Measurements from ENCODE around the gene ADRM1. TPM values are rescaled to one million over a fixed set of nuclear protein-coding genes. Genes with fewer than 3 reads are reported as not detected.

The ADRM1 gene
- total and polyA plus RNA-seq, 2 donors from 2014 or later: 64.4 to 79.4 TPM

DNA sequence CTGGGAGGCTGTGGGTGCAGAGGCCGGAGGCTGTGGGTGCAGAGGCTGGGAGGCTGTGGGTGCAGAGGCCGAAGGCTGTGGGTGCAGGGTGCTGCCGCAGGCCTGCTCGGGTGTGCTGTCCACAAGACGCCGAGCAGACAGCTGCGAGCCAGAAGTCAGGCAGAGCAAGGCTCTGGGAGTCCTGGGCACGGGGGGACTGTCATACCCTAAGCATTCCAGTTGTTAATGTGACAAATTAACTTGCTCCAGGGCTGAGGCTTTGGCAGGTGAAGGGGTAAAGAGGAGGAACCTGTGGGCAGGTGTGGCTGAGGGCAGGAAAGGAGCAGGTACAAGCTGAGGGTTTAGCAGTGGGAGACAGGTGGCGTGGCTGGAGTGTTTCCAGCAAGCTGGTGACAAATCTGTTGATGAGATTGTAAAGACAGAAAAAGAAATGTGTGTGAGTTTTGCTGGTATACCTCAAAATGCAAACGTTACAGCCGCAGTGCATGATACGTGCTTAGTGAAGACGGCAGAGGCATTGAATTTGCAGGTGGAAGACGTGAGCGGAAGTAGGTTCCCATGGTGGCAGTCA lies 14.2 kb upstream of the ADRM1 start:
- no peaks in the 10 kb centered on the region for H3K27me3 ChIP-seq (ENCODE audit: control insufficient read depth, insufficient read depth, low read length)
- no peaks in the 10 kb centered on the region for H3K9me3 ChIP-seq (ENCODE audit: control insufficient read depth in 2 of 3, insufficient read depth in 1 of 3, low read length in 3 of 3)
- no peak overlapping the region for H3K9ac ChIP-seq (ENCODE audit: low read length in 3 of 3)
- DNase-seq: peak in 1 of 5 donors; percentile 43
- H3K4me1 ChIP-seq (ENCODE audit: control insufficient read depth in 2 of 3, insufficient read depth in 2 of 3, low read depth in 1 of 3, low read length in 3 of 3): no peaks in the 10 kb centered on the region
- intact Hi-C loops (cut with DNase I): no loop called here
- FAIRE-seq: no peak
- no peak overlapping the region for H3K27ac ChIP-seq (ENCODE audit: low read depth in 2 of 2, low read length in 2 of 2)
- H3K36me3 ChIP-seq (ENCODE audit: control insufficient read depth in 2 of 3, insufficient read depth in 3 of 3, low read length in 3 of 3): peaks cover 0 to 35% (median 14%) of the 10 kb centered on the region in 3 donors
- no peak overlapping the region for H3K4me3 ChIP-seq (ENCODE audit: low read length in 3 of 3)
- no peak for TF ChIP-seq CTCF (IDR thresholded peaks at IDR 0.05; ENCODE audit: borderline replicate concordance, extremely low read depth, insufficient read depth)

DNA sequence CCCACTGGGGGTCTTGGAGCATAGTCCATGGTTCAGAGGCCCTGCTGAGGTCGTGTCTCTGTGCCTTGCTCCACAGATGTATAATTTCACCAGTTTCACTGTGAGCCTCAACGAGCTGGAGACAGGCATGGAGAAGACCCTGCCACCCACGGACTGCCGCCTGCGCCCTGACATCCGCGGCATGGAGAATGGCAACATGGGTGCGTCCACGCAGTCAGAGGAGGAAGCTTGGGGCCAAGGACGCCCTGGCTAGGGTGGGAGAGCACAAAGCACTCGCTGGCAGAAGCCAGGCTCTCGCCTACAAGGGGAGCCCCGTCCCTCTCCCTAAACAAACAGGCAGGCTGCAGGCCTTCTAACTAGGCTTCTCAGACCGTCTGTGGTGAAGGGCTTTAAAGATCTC lies 13.7 kb upstream of the ADRM1 start:
- H3K4me1 ChIP-seq (ENCODE audit: control insufficient read depth in 2 of 3, insufficient read depth in 2 of 3, low read depth in 1 of 3, low read length in 3 of 3): no peaks in the 10 kb centered on the region
- H3K27me3 ChIP-seq (ENCODE audit: control insufficient read depth, insufficient read depth, low read length): no peaks in the 10 kb centered on the region
- H3K9me3 ChIP-seq (ENCODE audit: control insufficient read depth in 2 of 3, insufficient read depth in 1 of 3, low read length in 3 of 3): no peaks in the 10 kb centered on the region
- H3K4me3 ChIP-seq (ENCODE audit: low read length in 3 of 3): no peak overlapping the region
- H3K36me3 ChIP-seq (ENCODE audit: control insufficient read depth in 2 of 3, insufficient read depth in 3 of 3, low read length in 3 of 3): peaks cover 0 to 40% (median 19%) of the 10 kb centered on the region in 3 donors
- intact Hi-C loops (cut with DNase I): no loop called here
- DNase-seq (no peak), FAIRE-seq (no peak)
- no peak overlapping the region for H3K27ac ChIP-seq (ENCODE audit: low read depth in 2 of 2, low read length in 2 of 2)
- H3K9ac ChIP-seq (ENCODE audit: low read length in 3 of 3): no peak overlapping the region
- no peak for TF ChIP-seq CTCF (IDR thresholded peaks at IDR 0.05; ENCODE audit: borderline replicate concordance, extremely low read depth, insufficient read depth)

DNA sequence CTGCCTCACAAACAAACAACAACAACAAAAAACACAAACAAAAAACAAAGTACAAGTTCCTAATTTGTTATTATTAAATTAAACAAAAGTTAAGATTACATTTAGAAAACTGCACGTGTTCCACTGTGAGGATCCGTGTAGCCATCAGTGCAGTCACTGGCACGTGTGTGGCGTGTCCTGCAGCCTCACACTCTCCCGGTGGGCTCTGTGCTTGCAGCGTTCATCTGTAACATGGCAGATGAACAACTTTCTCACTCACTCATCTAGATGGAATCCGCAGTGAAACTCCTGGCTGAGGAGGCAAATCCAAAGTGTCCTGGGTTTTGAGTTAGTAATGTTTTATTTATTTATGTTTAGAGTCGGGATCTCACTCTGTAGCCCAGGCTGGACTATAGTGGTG lies 12.9 kb upstream of the ADRM1 start:
- FAIRE-seq: no peak
- H3K9me3 ChIP-seq (ENCODE audit: control insufficient read depth in 2 of 3, insufficient read depth in 1 of 3, low read length in 3 of 3): no peaks in the 10 kb centered on the region
- intact Hi-C loops (cut with DNase I): no loop called here

More for the DNA sequence above, 12.9 kb upstream of the ADRM1 start:
- no peak overlapping the region for H3K4me3 ChIP-seq (ENCODE audit: low read length in 3 of 3)
- no peak overlapping the region for H3K9ac ChIP-seq (ENCODE audit: low read length in 3 of 3)
- no peaks in the 10 kb centered on the region for H3K27me3 ChIP-seq (ENCODE audit: control insufficient read depth, insufficient read depth, low read length)
- no peaks in the 10 kb centered on the region for H3K4me1 ChIP-seq (ENCODE audit: control insufficient read depth in 2 of 3, insufficient read depth in 2 of 3, low read depth in 1 of 3, low read length in 3 of 3)
- no peak for TF ChIP-seq CTCF (IDR thresholded peaks at IDR 0.05; ENCODE audit: borderline replicate concordance, extremely low read depth, insufficient read depth)
- H3K36me3 ChIP-seq (ENCODE audit: control insufficient read depth in 2 of 3, insufficient read depth in 3 of 3, low read length in 3 of 3): peaks cover 0 to 40% (median 22%) of the 10 kb centered on the region in 3 donors
- H3K27ac ChIP-seq (ENCODE audit: low read depth in 2 of 2, low read length in 2 of 2): no peak overlapping the region
- DNase-seq: peak in 1 of 5 donors; percentile 45

Measured in kidney (tissue), 14 donors.